Tibial nerve (tissue), 4 donors: Measurements from ENCODE around the gene SLC29A3. TPM values are rescaled to one million over a fixed set of nuclear protein-coding genes. Genes with fewer than 3 reads are reported as not detected.
A peak's percentile ranks its signal among the peaks of the same experiment; 100 is the strongest.

Experiments
- DNase-seq, 2 donors: peaks; one replicate each; pipeline ENCODE4 v3.0.0-alpha.2; 2019; ENCODE audit warnings: low spot score in 2 of 2
- H3K27ac ChIP-seq, 4 donors: fragments of 200-600 bp; sonication (generic) in 3 of 4; one replicate each; pipeline ENCODE4 v1.5.1; 2017 to 2019; ENCODE audit warnings: mild to moderate bottlenecking in 1 of 4
- H3K27me3 ChIP-seq, 2 donors: fragments of 200-600 bp; sonication (generic) in 1 of 2; one replicate each; pipeline versions ENCODE4 v1.5.1 to v1.6.0; 2017 to 2019
- H3K36me3 ChIP-seq, 3 donors: fragments of 200-600 bp; sonication (generic); one replicate each; pipeline ENCODE4 v1.5.1; 2018 to 2019
- H3K4me1 ChIP-seq, 4 donors: fragments of 200-600 bp; sonication (generic) in 3 of 4; one replicate each; pipeline ENCODE4 v1.5.1; 2017 to 2019
- H3K4me3 ChIP-seq, 4 donors: fragments of 200-600 bp; sonication (generic) in 3 of 4; one replicate each; pipeline ENCODE4 v1.5.1; 2017 to 2019; ENCODE audit warnings: mild to moderate bottlenecking in 1 of 4, moderate library complexity in 1 of 4
- H3K9me3 ChIP-seq, 4 donors: fragments of 200-600 bp; sonication (generic) in 3 of 4; one replicate each; pipeline ENCODE4 v1.5.1; 2017 to 2019
- EP300 ChIP-seq, 2 donors: sonication (generic); formaldehyde crosslinking; IDR thresholded peaks; one replicate each; pipeline ENCODE4 v1.6.1; 2017; ENCODE audit warnings: antibody characterized with exemption in 2 of 2, mild to moderate bottlenecking in 1 of 2
- POLR2A ChIP-seq, 2 donors: fragments of 450-650 bp; IDR thresholded peaks; one replicate each; pipeline ENCODE4 v1.6.1; 2017; ENCODE audit warnings: antibody characterized with exemption in 2 of 2, mild to moderate bottlenecking in 2 of 2, moderate library complexity in 2 of 2
- WGBS, 2 donors: methylation state at CpG; one replicate each; pipeline ENCODE4 v1.1.5; 2018; 5-methylcytosine and 5-hydroxymethylcytosine counted together
- total RNA-seq, 4 donors: library from RNA; depleted of rRNA; stranded (reverse); fragments of >200 nt; gene quantifications; one replicate each; pipeline ENCODE4 v1.1.0, GENCODE V29; 2016
- TF ChIP-seq, protein P1 (sequence below), 5 experiments: fragments of 200-600 bp in 3 of 5; fragments of 450-650 bp in 2 of 5; sonication (generic) in 3 of 5; IDR thresholded peaks; one replicate each; pipeline ENCODE4 v1.5.1; 2016 to 2019; ENCODE audit warnings: antibody characterized with exemption in 5 of 5, mild to moderate bottlenecking in 3 of 5, moderate library complexity in 2 of 5

SLC29A3 gene
- total RNA-seq, 4 donors from 2014 or later: 6.5 to 10.1 (median 7.4) TPM

- H3K36me3 ChIP-seq: peaks cover 0 to 3% (median 0%) of the 10 kb centered on the region in 3 donors
- H3K27ac ChIP-seq: no peak overlapping the region
- H3K27me3 ChIP-seq: no peaks in the 10 kb centered on the region
- TF ChIP-seq, protein P1, sequence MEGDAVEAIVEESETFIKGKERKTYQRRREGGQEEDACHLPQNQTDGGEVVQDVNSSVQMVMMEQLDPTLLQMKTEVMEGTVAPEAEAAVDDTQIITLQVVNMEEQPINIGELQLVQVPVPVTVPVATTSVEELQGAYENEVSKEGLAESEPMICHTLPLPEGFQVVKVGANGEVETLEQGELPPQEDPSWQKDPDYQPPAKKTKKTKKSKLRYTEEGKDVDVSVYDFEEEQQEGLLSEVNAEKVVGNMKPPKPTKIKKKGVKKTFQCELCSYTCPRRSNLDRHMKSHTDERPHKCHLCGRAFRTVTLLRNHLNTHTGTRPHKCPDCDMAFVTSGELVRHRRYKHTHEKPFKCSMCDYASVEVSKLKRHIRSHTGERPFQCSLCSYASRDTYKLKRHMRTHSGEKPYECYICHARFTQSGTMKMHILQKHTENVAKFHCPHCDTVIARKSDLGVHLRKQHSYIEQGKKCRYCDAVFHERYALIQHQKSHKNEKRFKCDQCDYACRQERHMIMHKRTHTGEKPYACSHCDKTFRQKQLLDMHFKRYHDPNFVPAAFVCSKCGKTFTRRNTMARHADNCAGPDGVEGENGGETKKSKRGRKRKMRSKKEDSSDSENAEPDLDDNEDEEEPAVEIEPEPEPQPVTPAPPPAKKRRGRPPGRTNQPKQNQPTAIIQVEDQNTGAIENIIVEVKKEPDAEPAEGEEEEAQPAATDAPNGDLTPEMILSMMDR (IDR thresholded peaks at IDR 0.05): no peak
- TF ChIP-seq EP300 (IDR thresholded peaks at IDR 0.05): no peak
- no peak for TF ChIP-seq POLR2A (IDR thresholded peaks at IDR 0.05)
- H3K4me1 ChIP-seq: no peaks in the 10 kb centered on the region
- no peak overlapping the region for H3K4me3 ChIP-seq
- no peaks in the 10 kb centered on the region for H3K9me3 ChIP-seq
- no peak for DNase-seq
- 88 to 91% methylated on average over 10 to 19 of the region's 19 CpGs for WGBS, 2 donors
Measured at GRCh38 chr10:71284544-71285179, 34.4 kb upstream of the SLC29A3 start.

DNA sequence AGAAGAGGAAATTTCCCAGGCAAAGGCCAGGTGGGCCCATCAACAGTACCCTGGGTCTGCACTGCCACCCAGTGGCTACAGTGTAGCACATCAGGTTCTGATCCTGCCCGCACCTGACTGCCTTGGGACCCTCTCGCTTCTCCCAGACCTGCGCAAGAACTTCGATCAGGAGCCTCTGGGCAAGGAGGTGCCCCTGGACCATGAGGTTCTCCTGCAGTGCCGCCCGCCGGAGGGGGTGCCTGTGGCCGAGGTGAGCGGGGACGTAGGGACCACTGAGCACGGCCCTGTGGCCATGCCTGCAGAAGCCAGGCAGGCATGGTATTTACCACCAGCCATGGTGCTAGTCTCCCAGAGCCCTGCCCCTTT is 33.9 kb upstream of the SLC29A3 start:
- DNase-seq: peak in 1 of 2 donors; percentile 23
- Histone ChIP-seq H3K4me3 (no peak overlapping the region), H3K4me1 (no peaks in the 10 kb centered on the region), H3K27ac (no peak overlapping the region), H3K36me3 (peaks cover 0 to 3% (median 0%) of the 10 kb centered on the region in 3 donors), H3K27me3 (no peaks in the 10 kb centered on the region), H3K9me3 (no peaks in the 10 kb centered on the region)
- WGBS, 2 donors: 17 to 68% methylated on average over 3 to 10 of the region's 11 CpGs
- TF ChIP-seq, protein P1 (IDR thresholded peaks at IDR 0.05): peak; percentile 51 to 86 (median 69)
- TF ChIP-seq EP300 (IDR thresholded peaks at IDR 0.05) (no peak), POLR2A (IDR thresholded peaks at IDR 0.05) (no peak)

DNA sequence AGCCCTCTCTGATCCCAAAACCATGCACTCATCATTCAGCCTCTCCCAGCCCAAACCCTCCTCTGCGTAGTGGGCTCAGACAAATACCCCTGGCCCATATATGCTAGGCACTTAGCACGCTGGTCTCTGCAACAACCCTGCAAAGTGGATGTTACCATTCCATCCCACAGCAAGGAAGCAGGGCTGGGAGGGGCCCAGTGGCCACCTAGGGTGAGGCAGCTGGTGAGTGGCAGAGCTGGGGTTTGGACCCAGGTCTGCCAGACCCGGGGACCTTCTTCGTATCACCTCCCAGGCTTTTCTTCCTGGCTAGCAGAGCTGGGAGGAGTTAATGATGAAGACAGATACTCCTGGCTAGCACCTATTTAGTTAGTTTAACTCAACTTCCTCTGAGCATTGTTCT is 33.1 kb upstream of the SLC29A3 start:
- no peak overlapping the region for H3K27ac ChIP-seq
- H3K27me3 ChIP-seq: no peaks in the 10 kb centered on the region
- no peak for DNase-seq
- no peaks in the 10 kb centered on the region for H3K9me3 ChIP-seq
- TF ChIP-seq, protein P1 (IDR thresholded peaks at IDR 0.05): no peak
- no peak for TF ChIP-seq POLR2A (IDR thresholded peaks at IDR 0.05)
- no peak for TF ChIP-seq EP300 (IDR thresholded peaks at IDR 0.05)
- H3K36me3 ChIP-seq: peaks cover 0 to 3% (median 0%) of the 10 kb centered on the region in 3 donors
- no peaks in the 10 kb centered on the region for H3K4me1 ChIP-seq
- H3K4me3 ChIP-seq: no peak overlapping the region
- 85 to 88% methylated on average over 4 of the region's 4 CpGs for WGBS, 2 donors

DNA sequence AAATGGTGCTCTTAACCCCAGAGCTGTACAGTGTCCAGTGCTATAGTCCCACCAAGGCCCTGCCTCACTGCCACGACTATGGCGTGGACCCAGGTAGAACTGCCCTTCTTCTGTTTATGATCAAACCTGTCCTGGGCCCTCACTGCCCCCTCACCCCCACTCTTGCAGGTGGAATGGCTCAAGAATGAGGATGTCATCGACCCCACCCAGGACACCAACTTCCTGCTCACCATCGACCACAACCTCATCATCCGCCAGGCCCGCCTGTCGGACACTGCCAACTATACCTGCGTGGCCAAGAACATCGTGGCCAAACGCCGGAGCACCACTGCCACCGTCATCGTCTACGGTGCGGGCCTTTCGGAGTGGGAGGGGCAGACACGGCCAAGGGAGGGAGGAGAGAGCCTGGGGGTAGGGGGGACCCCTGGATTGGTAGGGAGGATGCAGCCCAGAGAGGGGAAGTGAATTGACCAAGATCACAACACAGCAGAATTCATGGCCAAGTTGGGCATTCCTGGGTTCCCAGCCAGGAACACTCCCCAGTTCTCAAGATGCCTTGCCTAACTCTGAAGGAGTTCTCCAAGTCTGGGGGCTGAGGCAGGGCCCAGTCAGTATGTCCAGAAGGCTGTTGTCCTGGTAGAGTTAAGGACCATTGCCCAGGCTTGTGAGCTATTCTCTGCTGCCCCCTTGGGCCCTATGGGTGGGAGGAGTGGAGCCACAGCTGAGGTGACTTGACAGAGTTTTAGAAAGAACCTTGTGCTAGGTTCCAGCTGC is 32.4 kb upstream of the SLC29A3 start:
- 84 to 91% methylated on average over 17 of the region's 17 CpGs for WGBS, 2 donors
- Histone ChIP-seq H3K4me3 (no peak overlapping the region), H3K27me3 (no peaks in the 10 kb centered on the region), H3K27ac (no peak overlapping the region), H3K36me3 (peaks cover 0 to 3% (median 0%) of the 10 kb centered on the region in 3 donors), H3K9me3 (no peaks in the 10 kb centered on the region), H3K4me1 (no peaks in the 10 kb centered on the region)
- TF ChIP-seq, protein P1 (IDR thresholded peaks at IDR 0.05): no peak
- TF ChIP-seq POLR2A (IDR thresholded peaks at IDR 0.05) (no peak), EP300 (IDR thresholded peaks at IDR 0.05) (no peak)
- no peak for DNase-seq

- Histone ChIP-seq H3K9me3 (no peaks in the 10 kb centered on the region), H3K36me3 (peaks cover 0 to 3% (median 0%) of the 10 kb centered on the region in 3 donors), H3K4me3 (no peak overlapping the region), H3K4me1 (no peaks in the 10 kb centered on the region), H3K27me3 (no peaks in the 10 kb centered on the region), H3K27ac (no peak overlapping the region)
- 84 to 86% methylated on average over 12 to 14 of the region's 14 CpGs for WGBS, 2 donors
- TF ChIP-seq POLR2A (IDR thresholded peaks at IDR 0.05): no peak
- TF ChIP-seq, protein P1 (IDR thresholded peaks at IDR 0.05): no peak
- no peak for TF ChIP-seq EP300 (IDR thresholded peaks at IDR 0.05)
- DNase-seq: no peak
Measured at GRCh38 chr10:71287456-71287855, 31.6 kb upstream of the SLC29A3 start.
